Kidney epithelial cell (primary cell): Measurements from ENCODE around the gene ARGLU1. TPM values are rescaled to one million over a fixed set of nuclear protein-coding genes. Genes with fewer than 3 reads are reported as not detected.

Experiments
- DNase-seq: peaks from one replicate; pipeline ENCODE4 v3.0.0-alpha.2; 2010; ENCODE audit warnings: low read depth
- H3K27me3 ChIP-seq: 2 replicates; pipeline ENCODE4 v1.6.0; 2011; ENCODE audit warnings: low read length; ENCODE audit not compliant: control insufficient read depth, insufficient read depth
- H3K36me3 ChIP-seq: 2 replicates; pipeline ENCODE4 v1.5.1; 2011; ENCODE audit warnings: low read length; ENCODE audit not compliant: control insufficient read depth, insufficient read depth
- H3K4me3 ChIP-seq: 2 replicates; pipeline ENCODE4 v1.5.1; 2011; ENCODE audit warnings: low read depth, mild to moderate bottlenecking, control low read depth, low read length
- CTCF ChIP-seq: IDR thresholded peaks from 2 replicates; pipeline ENCODE4 v1.5.1; 2011; ENCODE audit warnings: mild to moderate bottlenecking, moderate library complexity, low read length, control low read depth, inconsistent platforms; ENCODE audit not compliant: insufficient read depth, poor library complexity, severe bottlenecking
- total RNA-seq: library from RNA; depleted of rRNA; stranded (reverse); fragments of >200 nt; gene quantifications from 2 replicates; pipeline ENCODE4 v1.2.3, GENCODE V29; 2015

ARGLU1 gene
- total RNA-seq, 1 donor from 2014 or later, result 50.1 TPM

DNA sequence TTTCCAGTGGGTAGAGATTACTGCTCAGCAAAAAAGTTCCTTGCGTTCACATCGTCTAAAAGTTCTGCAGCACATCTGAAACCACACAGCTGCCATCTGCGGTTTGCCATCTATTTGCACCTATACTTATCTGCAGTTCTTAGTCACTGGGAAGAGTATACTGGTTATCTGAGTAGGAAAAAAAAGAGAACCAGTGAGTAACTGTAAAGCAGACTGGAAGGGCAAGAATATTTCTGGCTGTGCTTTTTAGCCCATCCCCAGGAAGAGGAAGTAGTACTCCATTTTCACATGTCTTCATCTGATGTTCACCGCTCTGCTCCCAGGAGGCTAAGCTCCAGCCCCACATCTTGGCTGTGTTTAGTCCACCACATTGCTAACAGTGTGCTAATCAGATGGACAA is 68.0 kb downstream of the ARGLU1 start:
- no peak for TF ChIP-seq CTCF
- no peak overlapping the region for H3K4me3 ChIP-seq
- H3K27me3 ChIP-seq, result no peaks in the 10 kb centered on the region
- H3K36me3 ChIP-seq, result no peaks in the 10 kb centered on the region
- no peak for DNase-seq

DNA sequence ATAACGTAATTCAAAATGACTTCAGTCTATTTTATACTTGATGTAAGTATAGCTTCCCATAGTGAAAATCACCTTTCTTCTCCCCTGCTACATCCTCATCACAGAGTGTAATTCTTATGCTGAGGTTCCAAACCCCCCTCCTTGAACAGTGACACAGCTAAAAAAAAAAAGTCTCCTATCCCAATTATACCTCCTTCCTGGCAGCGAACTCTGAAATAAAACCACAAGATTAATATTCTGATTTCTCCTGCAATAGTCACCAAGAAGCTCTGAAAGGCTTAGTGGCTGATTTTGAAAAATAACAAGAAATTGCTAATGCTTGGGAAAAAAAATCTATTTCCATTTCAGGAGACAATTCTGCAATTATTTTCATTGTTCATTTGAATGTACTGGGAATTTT is 68.8 kb downstream of the ARGLU1 start:
- no peak for TF ChIP-seq CTCF
- no peak overlapping the region for H3K4me3 ChIP-seq
- H3K27me3 ChIP-seq, result no peaks in the 10 kb centered on the region
- H3K36me3 ChIP-seq, result no peaks in the 10 kb centered on the region
- DNase-seq, result no peak

- Histone ChIP-seq H3K4me3 (no peak overlapping the region), H3K36me3 (no peaks in the 10 kb centered on the region), H3K27me3 (no peaks in the 10 kb centered on the region)
Observed at GRCh38 chr13:106498571-106498970, 69.4 kb downstream of the ARGLU1 start.

DNA sequence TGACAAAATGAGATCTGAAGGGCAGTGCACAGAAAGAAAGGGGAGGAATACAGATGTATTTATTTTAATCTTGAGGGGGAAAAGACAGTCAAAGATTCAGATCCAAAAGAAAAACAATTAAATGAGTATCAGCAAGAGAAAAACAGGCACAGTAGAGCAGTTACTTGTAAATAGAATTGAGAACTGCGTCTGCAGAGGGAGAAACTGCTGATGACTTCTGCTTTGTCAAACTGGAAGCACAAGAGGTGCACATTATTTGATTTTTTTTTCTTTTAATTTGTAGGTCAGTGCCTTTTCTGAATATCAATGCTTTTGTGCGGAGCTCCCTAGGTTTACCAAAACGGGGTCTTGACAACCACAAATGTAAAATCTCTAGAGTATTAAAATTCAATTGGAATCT is 69.8 kb downstream of the ARGLU1 start:
- no peak for TF ChIP-seq CTCF
- H3K27me3 ChIP-seq, result no peaks in the 10 kb centered on the region
- no peak for DNase-seq
- no peak overlapping the region for H3K4me3 ChIP-seq
- H3K36me3 ChIP-seq, result peaks cover under 1% of the 10 kb centered on the region

More at GRCh38 chr13:106498571-106498970, 69.4 kb downstream of the ARGLU1 start:
- no peak for DNase-seq
- no peak for TF ChIP-seq CTCF

GRCh38 chr13:106497079-106497478 is 70.9 kb downstream of the ARGLU1 start:
- H3K36me3 ChIP-seq, result peaks cover 5% of the 10 kb centered on the region
- H3K27me3 ChIP-seq, result no peaks in the 10 kb centered on the region
- no peak for DNase-seq
- no peak overlapping the region for H3K4me3 ChIP-seq
- no peak for TF ChIP-seq CTCF
